ENCODE results near the gene CNTN5.
"Not testable (repeated sequence)": the region's sequence is repeated elsewhere in the genome, so short reads cannot be mapped to it uniquely, and the experiment has no call there.

CNTN5 gene

DNA sequence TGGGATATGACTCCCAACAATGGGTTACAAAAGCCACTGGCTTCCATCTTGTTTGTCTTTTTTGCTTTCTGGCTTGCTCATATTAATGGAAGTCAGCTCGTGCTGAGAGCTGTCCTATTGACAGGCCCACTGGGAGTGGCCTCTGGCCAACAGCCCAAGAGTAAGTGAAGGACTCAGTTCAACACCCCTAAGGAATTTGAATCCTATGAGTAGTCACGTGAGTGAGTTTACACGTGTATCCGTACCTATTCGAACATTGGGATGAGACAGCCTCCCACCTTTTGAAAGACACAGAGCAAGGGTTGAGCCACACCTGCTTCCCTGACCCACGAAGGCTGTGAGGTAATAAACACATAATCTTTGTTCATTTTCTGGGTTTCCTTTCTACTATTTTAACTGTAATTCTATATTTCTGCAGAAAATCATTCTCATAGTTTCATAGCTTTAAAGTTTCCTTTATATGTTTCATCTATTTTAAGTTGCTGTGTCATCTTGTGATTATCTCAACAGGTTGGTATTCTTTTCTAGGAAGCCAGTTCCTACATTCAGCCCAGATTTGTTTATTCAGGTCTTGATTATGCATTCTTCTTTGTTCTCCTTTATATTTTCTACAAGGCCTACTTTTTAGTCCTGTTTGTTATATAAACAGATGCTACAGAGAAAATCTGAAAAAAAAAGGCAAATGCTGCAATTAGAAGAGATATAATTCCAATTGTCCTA lies 802.3 kb downstream of the CNTN5 start:
- no peak for TF ChIP-seq CTCF (IDR thresholded peaks at IDR 0.05; ENCODE audit: low read depth, low read length)
- Histone ChIP-seq H3K36me3 (no peaks in the 10 kb centered on the region), H3K9me3 (no peaks in the 10 kb centered on the region), H3K4me3 (ENCODE audit: low read depth, low read length) (no peak overlapping the region), H3K4me1 (no peaks in the 10 kb centered on the region), H3K27me3 (no peaks in the 10 kb centered on the region)
- DNase-seq: no peak

GRCh38 chr11:99836739-99837138 lies 816.0 kb downstream of the CNTN5 start:
- not testable (repeated sequence) for H3K4me3 ChIP-seq (ENCODE audit: low read depth, low read length); H3K4me1 ChIP-seq; H3K27me3 ChIP-seq; H3K9me3 ChIP-seq; DNase-seq; H3K36me3 ChIP-seq

GRCh38 chr11:99841885-99842284 lies 821.1 kb downstream of the CNTN5 start:
- DNase-seq: no peak
- TF ChIP-seq CTCF (IDR thresholded peaks at IDR 0.05; ENCODE audit: low read depth, low read length): no peak
- Histone ChIP-seq H3K9me3 (no peaks in the 10 kb centered on the region), H3K4me1 (no peaks in the 10 kb centered on the region), H3K4me3 (ENCODE audit: low read depth, low read length) (no peak overlapping the region), H3K36me3 (no peaks in the 10 kb centered on the region), H3K27me3 (no peaks in the 10 kb centered on the region)

GRCh38 chr11:99865951-99866350 lies 845.2 kb downstream of the CNTN5 start:
- H3K27me3 ChIP-seq: no peaks in the 10 kb centered on the region
- no peak for TF ChIP-seq CTCF (IDR thresholded peaks at IDR 0.05; ENCODE audit: low read depth, low read length)
- H3K4me3 ChIP-seq (ENCODE audit: low read depth, low read length): no peak overlapping the region
- DNase-seq: no peak
- H3K36me3 ChIP-seq: no peaks in the 10 kb centered on the region
- H3K4me1 ChIP-seq: no peaks in the 10 kb centered on the region
- no peaks in the 10 kb centered on the region for H3K9me3 ChIP-seq

GRCh38 chr11:99881610-99882009 lies 860.9 kb downstream of the CNTN5 start:
- no peak for DNase-seq
- Histone ChIP-seq H3K27me3 (no peaks in the 10 kb centered on the region), H3K9me3 (no peaks in the 10 kb centered on the region), H3K4me3 (ENCODE audit: low read depth, low read length) (no peak overlapping the region), H3K4me1 (no peaks in the 10 kb centered on the region), H3K36me3 (no peaks in the 10 kb centered on the region)
- no peak for TF ChIP-seq CTCF (IDR thresholded peaks at IDR 0.05; ENCODE audit: low read depth, low read length)

GRCh38 chr11:99884750-99885149 lies 864.0 kb downstream of the CNTN5 start:
- H3K27me3 ChIP-seq: no peaks in the 10 kb centered on the region
- H3K36me3 ChIP-seq: no peaks in the 10 kb centered on the region
- TF ChIP-seq CTCF (IDR thresholded peaks at IDR 0.05; ENCODE audit: low read depth, low read length): no peak
- no peaks in the 10 kb centered on the region for H3K4me1 ChIP-seq
- no peak for DNase-seq
- H3K4me3 ChIP-seq (ENCODE audit: low read depth, low read length): no peak overlapping the region
- no peaks in the 10 kb centered on the region for H3K9me3 ChIP-seq

Data from BE2C (cell line).